GM12874 (cell line): Measurements from ENCODE around the gene LRFN3.

Experiments
- TF ChIP-seq, protein P1 (sequence below): IDR thresholded peaks from 2 replicates; pipeline ENCODE4 v1.5.1; 2011; ENCODE audit warnings: low read depth, mild to moderate bottlenecking, control low read depth, low read length, moderate library complexity; ENCODE audit not compliant: insufficient read depth

Gene LRFN3

GRCh38 chr19:35958660-35959039, 22.5 kb downstream of the LRFN3 start:
- TF ChIP-seq, protein P1, sequence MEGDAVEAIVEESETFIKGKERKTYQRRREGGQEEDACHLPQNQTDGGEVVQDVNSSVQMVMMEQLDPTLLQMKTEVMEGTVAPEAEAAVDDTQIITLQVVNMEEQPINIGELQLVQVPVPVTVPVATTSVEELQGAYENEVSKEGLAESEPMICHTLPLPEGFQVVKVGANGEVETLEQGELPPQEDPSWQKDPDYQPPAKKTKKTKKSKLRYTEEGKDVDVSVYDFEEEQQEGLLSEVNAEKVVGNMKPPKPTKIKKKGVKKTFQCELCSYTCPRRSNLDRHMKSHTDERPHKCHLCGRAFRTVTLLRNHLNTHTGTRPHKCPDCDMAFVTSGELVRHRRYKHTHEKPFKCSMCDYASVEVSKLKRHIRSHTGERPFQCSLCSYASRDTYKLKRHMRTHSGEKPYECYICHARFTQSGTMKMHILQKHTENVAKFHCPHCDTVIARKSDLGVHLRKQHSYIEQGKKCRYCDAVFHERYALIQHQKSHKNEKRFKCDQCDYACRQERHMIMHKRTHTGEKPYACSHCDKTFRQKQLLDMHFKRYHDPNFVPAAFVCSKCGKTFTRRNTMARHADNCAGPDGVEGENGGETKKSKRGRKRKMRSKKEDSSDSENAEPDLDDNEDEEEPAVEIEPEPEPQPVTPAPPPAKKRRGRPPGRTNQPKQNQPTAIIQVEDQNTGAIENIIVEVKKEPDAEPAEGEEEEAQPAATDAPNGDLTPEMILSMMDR, result no peak

DNA sequence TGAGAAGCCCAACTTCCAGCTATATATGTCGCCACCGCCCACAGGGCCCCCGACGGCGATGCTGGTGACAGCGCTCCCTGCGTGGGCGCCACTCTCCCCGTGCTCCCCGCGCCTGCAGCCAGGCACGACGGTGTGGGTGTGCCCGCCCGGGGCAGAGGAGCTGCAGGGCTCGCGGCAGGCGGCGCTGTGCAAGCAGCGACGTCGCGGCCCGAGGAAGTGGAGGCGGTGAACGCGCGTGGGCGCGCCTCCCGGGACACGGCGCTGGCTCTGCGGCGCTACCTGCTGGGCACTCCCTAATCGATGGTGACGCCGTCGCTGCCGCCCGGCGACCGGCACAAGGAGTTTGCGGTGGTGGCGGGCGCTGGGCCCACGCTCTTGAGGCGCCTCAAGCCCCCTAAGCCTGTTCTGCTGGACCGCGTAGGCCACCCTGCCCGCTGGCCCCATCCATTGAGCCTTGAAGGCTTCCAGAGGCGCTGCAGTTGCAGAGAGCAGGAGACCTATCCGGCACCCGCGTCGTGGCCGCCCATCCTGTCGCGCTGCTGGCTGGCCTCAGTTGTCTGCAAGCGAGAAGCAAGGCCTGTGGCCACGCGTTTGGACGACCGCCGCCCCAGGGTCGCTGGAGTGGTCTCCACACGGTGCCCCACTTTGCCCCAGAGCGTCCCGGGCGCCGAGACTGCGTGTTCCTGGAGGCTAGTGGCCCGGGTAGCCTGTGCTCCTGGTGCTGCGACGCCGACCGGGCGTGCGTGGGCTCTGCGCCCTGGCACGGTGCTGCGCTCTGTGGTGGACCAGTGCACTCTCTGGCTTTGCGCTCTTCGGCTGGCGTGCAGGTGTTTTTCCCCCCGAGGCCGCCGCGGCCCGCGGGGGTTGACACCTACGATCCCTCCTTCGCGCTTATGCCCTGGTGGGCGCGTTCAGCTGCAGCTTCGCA, 23.1 kb downstream of the LRFN3 start:
- TF ChIP-seq, protein P1, result peak; percentile 37; the same call in 1 of the 2 replicates

DNA sequence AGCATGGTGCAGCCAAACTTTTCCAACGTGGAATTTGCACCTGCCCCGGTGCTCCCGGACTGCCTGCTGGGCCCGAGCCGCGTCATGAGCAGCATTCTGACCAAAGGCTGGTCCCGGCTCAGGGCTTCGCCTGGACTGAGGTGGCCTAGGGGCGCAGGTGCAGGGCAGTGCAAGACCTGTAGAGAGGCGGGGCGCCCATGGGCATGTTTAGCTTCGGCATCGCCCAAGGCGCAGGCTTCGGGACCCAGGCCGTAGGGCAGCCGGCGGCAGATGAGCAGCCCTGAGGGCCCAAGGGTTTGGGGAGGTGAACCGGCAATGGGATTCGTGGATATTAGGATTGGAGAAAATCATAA, 23.8 kb downstream of the LRFN3 start:
- TF ChIP-seq, protein P1, result no peak

DNA sequence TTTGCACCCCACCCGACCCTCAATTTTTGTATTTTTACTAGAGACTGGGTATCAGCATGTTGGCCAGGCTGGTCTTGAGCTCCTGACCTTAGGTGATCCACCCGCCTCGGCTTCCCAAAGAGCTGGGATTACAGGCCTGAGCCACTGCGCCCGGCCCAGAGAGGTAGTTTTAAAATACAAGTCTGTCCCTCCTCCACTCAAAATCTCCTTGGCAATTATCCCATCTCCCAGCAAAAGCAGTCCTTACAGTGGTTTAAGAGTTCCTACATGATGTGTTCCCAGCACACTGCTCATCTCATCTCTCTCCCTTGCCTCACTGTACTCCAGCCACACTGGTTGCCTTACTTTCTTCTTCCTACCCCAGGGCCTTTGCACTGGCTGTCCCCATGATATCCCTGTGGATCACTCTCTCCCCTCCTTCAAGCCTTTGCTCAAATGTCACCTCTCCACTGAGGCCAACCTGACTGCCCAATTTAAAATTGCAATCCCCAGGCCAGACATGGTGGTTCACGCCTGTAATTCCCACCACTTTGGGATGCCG, 24.3 kb downstream of the LRFN3 start:
- TF ChIP-seq, protein P1, result no peak

GRCh38 chr19:35963514-35963913, 27.3 kb downstream of the LRFN3 start:
- TF ChIP-seq, protein P1, result no peak

DNA sequence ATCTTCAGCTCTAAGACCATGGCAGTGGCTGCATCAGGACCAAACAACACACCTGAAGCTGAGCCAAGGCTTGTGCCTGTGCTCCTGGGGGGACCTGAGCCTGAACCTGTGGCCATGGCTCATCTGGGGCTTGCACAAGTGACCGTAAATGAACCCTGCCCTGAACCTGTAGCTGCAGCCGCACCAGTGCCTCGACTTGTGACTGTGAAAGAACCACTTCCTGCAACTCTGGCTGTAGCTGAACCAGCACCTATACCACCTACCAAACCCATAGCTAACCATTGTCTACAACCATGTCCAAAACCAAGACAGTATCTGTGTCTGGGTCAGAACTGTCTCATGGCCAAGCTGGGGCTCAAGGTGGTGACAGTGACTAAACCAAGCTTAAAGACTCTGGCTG, 30.6 kb downstream of the LRFN3 start:
- TF ChIP-seq, protein P1, result no peak

- TF ChIP-seq, protein P1, result no peak
Observed at GRCh38 chr19:35973487-35973886, 37.3 kb downstream of the LRFN3 start.
